Keratinocyte (primary cell): ENCODE data around the gene FAM117A. TPM values are rescaled to one million over a fixed set of nuclear protein-coding genes. Genes with fewer than 3 reads are reported as not detected.

Experiments used
- DNase-seq: peaks from one replicate; pipeline ENCODE4 v3.0.0-alpha.2; 2011; ENCODE audit warnings: low read depth, missing footprints, low spot score
- FAIRE-seq: peaks from 2 replicates; lab custom pipeline; 2011; peaks lifted over from hg19 to GRCh38; lab: Jason Lieb, UNC
- H2AFZ ChIP-seq: 2 replicates; pipeline ENCODE4 v1.6.0; 2012; ENCODE audit warnings: low read length, control low read depth, inconsistent platforms; ENCODE audit not compliant: control insufficient read depth
- H3K27ac ChIP-seq: 2 replicates; pipeline ENCODE4 v1.5.1; 2011; ENCODE audit warnings: low read length; ENCODE audit not compliant: control insufficient read depth, insufficient read depth
- H3K27me3 ChIP-seq: 3 replicates; pipeline ENCODE4 v1.6.0; 2011; ENCODE audit warnings: low read length; ENCODE audit not compliant: control insufficient read depth, insufficient read depth; ENCODE audit errors: extremely low read depth
- H3K36me3 ChIP-seq, 2 experiments: 2 replicates in 1 of 2; 3 replicates in 1 of 2; pipeline ENCODE4 v1.5.1; 2011; ENCODE audit warnings: low read length in 2 of 2, mild to moderate bottlenecking in 1 of 2; ENCODE audit not compliant: control insufficient read depth in 2 of 2, insufficient read depth in 2 of 2; ENCODE audit errors: extremely low read depth in 1 of 2
- H3K4me1 ChIP-seq: 3 replicates; pipeline ENCODE4 v1.5.1; 2011; ENCODE audit warnings: low read length; ENCODE audit not compliant: control insufficient read depth, insufficient read depth; ENCODE audit errors: extremely low read depth
- H3K4me2 ChIP-seq: 3 replicates; pipeline ENCODE4 v1.6.0; 2011; ENCODE audit warnings: low read depth, low read length; ENCODE audit not compliant: control insufficient read depth, insufficient read depth; ENCODE audit errors: extremely low read depth
- H3K4me3 ChIP-seq, 3 experiments: fragments of 200-600 bp in 1 of 3; sonication (generic) in 1 of 3; 2 replicates in 2 of 3; 3 replicates in 1 of 3; pipeline ENCODE4 v1.5.1; 2011 to 2016; ENCODE audit warnings: low read length in 3 of 3, mild to moderate bottlenecking in 3 of 3, control low read depth in 2 of 3, inconsistent platforms in 1 of 3, low read depth in 1 of 3, mixed read lengths in 1 of 3, mixed run types in 1 of 3, moderate library complexity in 1 of 3; ENCODE audit not compliant: control insufficient read depth in 2 of 3, insufficient read depth in 2 of 3; ENCODE audit errors: extremely low read depth in 1 of 3
- H3K79me2 ChIP-seq: 2 replicates; pipeline ENCODE4 v1.6.0; 2012; ENCODE audit warnings: low read length; ENCODE audit not compliant: control insufficient read depth, insufficient read depth
- H3K9ac ChIP-seq: 3 replicates; pipeline ENCODE4 v1.6.0; 2011; ENCODE audit warnings: low read length; ENCODE audit not compliant: control insufficient read depth, insufficient read depth; ENCODE audit errors: extremely low read depth
- H3K9me1 ChIP-seq: 3 replicates; pipeline ENCODE4 v1.6.0; 2011; ENCODE audit warnings: low read length; ENCODE audit not compliant: control insufficient read depth, insufficient read depth; ENCODE audit errors: extremely low read depth
- H3K9me3 ChIP-seq: 2 replicates; pipeline ENCODE4 v1.5.1; 2012; ENCODE audit warnings: low read depth, low read length; ENCODE audit not compliant: control insufficient read depth
- H4K20me1 ChIP-seq: 3 replicates; pipeline ENCODE4 v1.6.0; 2011; ENCODE audit warnings: low read length; ENCODE audit not compliant: control insufficient read depth, insufficient read depth; ENCODE audit errors: extremely low read depth
- CTCF ChIP-seq, 3 experiments: IDR thresholded peaks in 1 of 3; conservative IDR thresholded peaks in 1 of 3; optimal IDR thresholded peaks in 1 of 3; 2 replicates in 2 of 3; 3 replicates in 1 of 3; pipeline versions ENCODE3 to v1.5.1; 2011; ENCODE audit warnings: low read length in 3 of 3, mild to moderate bottlenecking in 3 of 3, moderate library complexity in 2 of 3, control low read depth in 1 of 3, inconsistent platforms in 1 of 3; ENCODE audit not compliant: insufficient read depth in 2 of 3; ENCODE audit errors: extremely low read depth in 1 of 3
- EZH2 ChIP-seq: IDR thresholded peaks from one replicate; pipeline ENCODE4 v1.6.1; 2012; ENCODE audit warnings: inconsistent platforms, mild to moderate bottlenecking, low read length, moderate library complexity
- dilution Hi-C: fragments of 300-500 bp; cut with MboI; formaldehyde crosslinking; loops from one replicate; pipeline ENCODE4 v1.7.0; 2020; ENCODE audit warnings: low sequenced_read_pairs; ENCODE audit not compliant: extremely low pct_ligation_motif_present
- polyA plus RNA-seq, 5 experiments: library from polyadenylated mRNA; depleted of rRNA in 3 of 5; stranded (reverse) in 3 of 5; stranded (forward) in 1 of 5; unstranded in 1 of 5; fragments of >200 nt; gene quantifications; 1 replicate in 1 of 5; 2 replicates in 3 of 5; 3 replicates in 1 of 5; pipeline versions ENCODE4 v1.2.1 to v1.2.3, GENCODE V29; 2011 to 2012; ENCODE audit warnings: missing spikeins in 2 of 5, low read depth in 1 of 5, low replicate concordance in 1 of 5

FAM117A gene
- polyA plus RNA-seq, 1 donor (not counting 4 experiments of a cell fraction or from before 2014, with no cell fraction given) = 4.7 TPM

- Histone ChIP-seq H3K4me1 (peaks cover 6% of the 10 kb centered on the region), H2AFZ (no peak overlapping the region), H3K9me3 (no peaks in the 10 kb centered on the region), H3K36me3 (no peaks in the 10 kb centered on the region), H4K20me1 (no peaks in the 10 kb centered on the region), H3K27ac (no peak overlapping the region), H3K9ac (no peak overlapping the region), H3K4me3 (no peak overlapping the region), H3K79me2 (no peaks in the 10 kb centered on the region), H3K4me2 (no peak overlapping the region), H3K27me3 (no peaks in the 10 kb centered on the region), H3K9me1 (no peaks in the 10 kb centered on the region)
- no peak for FAIRE-seq
- TF ChIP-seq CTCF (optimal IDR thresholded peaks at IDR 0.05 in 1 of 3, IDR thresholded peaks at IDR 0.05 in 1 of 3, conservative IDR thresholded peaks at IDR 0.05 in 1 of 3; ENCODE audit: extremely low read depth in 1 of 3, insufficient read depth in 2 of 3, low read length in 3 of 3) (no peak), EZH2 (no peak)
- dilution Hi-C loops = no loop called here
- DNase-seq = no peak
These were observed 11.8 kb upstream of the FAM117A start for GRCh38 chr17:49775546-49776260.

- Histone ChIP-seq H3K9me3 (no peaks in the 10 kb centered on the region), H3K79me2 (no peaks in the 10 kb centered on the region), H3K4me1 (peaks cover 13% of the 10 kb centered on the region), H3K27ac (no peak overlapping the region), H3K36me3 (no peaks in the 10 kb centered on the region), H3K4me2 (no peak overlapping the region), H3K4me3 (no peak overlapping the region), H2AFZ (no peak overlapping the region), H3K27me3 (no peaks in the 10 kb centered on the region), H3K9me1 (no peaks in the 10 kb centered on the region), H3K9ac (no peak overlapping the region), H4K20me1 (no peaks in the 10 kb centered on the region)
- TF ChIP-seq CTCF (optimal IDR thresholded peaks at IDR 0.05 in 1 of 3, IDR thresholded peaks at IDR 0.05 in 1 of 3, conservative IDR thresholded peaks at IDR 0.05 in 1 of 3; ENCODE audit: extremely low read depth in 1 of 3, insufficient read depth in 2 of 3, low read length in 3 of 3) (no peak), EZH2 (no peak)
- FAIRE-seq (no peak), DNase-seq (no peak)
- dilution Hi-C loops = no loop called here
These were observed 3.1 kb upstream of the FAM117A start for GRCh38 chr17:49766918-49767530.
